NCI-H82 (cell line): Measurements from ENCODE around the gene FAM219B.
"Not testable (repeated sequence)": the region's sequence is repeated elsewhere in the genome, so short reads cannot be mapped to it uniquely, and the experiment has no call there.

Experiments
- DNase-seq: peaks from one replicate; lab custom pipeline; 2025; lab: John Stamatoyannopoulos, UW

FAM219B gene

DNA sequence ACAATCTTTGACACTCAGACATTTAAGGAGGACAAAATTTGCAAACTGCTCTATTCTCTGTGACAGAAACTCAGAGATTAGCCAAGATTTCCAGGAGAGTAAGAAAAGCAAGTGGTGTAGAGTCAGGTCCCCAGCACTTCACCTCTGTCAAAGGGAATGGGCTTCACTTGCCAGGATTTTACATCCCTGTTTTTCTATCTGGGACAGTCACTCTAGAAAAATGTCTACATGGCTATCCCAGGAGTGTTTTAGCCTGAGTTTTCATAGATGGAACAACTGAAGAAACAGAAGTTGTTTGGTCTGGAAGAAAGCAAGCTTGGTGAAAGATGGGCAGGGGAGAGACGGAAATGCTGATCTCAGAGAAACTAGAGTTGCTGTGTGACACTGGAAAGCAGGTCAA is 3.0 kb downstream of the FAM219B start:
- no peak for DNase-seq

DNA sequence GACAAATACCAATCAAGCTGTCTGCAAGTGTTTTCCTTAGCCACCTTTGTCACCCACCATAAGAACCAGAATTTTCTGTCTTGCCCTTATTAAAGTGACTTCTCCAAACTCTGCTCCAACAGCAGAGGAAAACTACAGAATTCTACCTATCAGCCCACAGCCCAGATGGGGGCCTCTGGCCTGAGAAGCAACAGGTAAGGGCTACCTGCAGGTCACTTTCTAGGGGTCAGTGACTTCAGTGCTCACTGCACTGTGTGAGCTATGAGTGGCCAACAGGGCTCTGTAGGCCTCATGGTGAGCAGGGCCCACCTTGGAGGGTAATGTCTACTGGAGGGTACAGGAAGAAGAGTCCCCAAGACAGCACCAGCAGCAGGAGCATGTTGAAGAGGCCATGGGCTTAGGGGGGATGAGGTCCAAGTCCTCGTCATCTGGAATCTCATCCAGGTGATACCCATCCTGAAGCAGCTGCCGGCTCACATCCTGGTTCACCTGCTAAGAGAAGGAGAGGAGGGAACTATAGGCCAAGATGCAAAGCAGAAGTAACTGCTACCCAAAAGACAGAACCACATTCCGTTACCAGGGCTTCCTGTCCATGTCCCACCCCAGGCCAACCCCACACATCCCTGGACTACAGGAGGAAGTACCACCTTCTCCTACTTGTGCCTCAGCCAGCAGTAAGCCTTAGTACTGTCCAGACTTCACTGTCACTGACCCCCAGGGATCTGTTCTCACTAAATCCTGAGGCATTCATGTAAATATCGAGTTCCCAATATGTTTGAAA is 4.2 kb downstream of the FAM219B start:
- DNase-seq = no peak

DNA sequence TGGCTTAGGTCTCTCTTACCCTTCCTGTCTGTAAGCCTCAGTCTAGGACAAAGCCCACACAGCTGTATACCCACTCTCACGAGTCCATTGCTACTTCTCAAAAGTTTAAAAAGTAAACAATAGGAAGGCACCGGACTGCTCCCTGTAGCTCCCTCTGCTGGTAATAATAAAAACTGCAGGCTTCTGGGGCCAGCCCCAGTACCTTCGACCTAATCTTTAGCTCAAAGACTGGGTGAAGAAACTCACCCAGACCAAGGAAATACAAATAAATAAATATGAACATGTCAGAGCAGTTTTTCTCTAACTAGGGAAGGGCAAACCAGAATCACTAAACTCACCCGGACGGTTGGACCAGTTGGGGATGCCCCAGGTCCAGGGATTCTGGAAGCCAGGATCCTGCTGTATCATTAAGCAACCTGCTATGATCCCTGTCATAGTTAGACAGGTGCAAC is 5.0 kb downstream of the FAM219B start:
- DNase-seq = peak; percentile 72

DNA sequence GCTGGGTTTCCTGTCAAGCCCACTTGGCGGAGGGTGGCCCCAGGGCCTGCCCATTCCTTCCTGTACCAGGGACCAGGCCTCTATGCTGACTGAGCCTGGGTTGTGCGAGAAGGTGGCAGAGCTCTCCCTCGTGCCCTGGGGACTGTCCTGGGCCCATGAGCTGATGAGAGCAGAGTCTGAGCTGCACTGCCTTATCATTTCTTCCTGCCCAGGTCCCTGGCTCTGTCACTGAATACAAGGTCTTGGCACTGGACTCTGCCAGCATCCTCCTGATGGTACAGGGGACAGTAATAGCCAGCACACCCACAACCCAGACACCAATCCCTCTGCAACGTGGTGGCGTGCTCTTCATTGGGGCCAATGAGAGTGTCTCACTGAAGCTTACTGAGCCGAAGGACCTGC is 9.3 kb downstream of the FAM219B start:
- DNase-seq = no peak

DNA sequence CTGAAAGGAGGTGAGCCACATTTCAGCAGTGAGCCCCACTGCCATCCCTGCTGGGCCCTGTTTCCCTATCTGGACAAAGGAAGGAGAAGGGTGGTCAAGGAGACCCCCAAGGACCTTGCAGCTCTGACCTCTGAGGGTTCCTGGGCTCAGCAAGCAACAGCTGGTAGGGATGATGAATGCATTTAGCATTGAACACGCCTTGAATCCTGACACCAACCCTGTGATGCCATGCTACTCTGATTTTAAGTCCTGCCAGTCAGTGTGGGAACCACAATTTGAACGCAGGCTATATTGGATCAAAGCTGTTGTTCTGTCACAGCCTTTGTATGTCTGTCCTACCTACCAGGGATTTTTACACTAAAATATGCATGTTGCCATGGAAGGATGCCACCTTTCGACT is 10.3 kb downstream of the FAM219B start:
- DNase-seq = no peak

DNA sequence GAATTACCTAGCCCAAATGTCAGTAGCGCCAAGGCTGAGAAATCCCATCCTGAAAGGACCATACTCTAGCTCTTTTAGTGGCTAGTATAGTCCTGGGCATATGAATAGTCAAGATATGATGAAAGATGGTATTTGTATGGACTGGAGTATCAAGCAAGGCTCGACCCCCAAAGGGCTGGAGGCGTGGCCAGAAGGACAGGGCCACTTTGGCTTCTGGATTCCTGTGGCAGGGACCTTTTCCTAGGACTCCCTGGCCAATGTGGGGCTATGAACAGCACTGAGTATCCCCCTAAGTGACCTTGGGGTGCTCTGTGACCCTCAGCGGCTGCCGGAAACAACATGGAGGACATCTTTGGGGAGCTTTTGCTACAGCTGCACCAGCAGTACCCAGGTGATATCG is 10.8 kb downstream of the FAM219B start:
- no peak for DNase-seq

DNA sequence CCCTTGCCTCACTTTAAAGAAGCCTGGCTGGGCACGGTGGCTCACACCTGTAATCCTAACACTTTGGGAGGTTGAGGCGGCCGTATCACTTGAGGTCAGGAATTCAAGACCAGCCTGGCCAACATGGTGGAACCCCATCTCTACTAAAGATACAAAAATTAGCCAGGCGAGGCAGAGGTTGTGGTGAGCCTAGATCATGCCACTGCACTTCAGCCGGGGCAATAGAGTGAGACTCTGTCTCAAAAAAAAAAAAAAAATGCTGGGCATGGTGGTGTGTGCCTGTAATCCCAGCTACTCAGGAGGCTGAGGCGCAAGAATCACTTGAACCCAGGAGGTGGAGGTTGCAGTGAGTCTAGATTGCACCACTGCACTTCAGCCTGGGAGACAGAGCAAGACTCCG is 12.3 kb downstream of the FAM219B start:
- DNase-seq = not testable (repeated sequence)

DNA sequence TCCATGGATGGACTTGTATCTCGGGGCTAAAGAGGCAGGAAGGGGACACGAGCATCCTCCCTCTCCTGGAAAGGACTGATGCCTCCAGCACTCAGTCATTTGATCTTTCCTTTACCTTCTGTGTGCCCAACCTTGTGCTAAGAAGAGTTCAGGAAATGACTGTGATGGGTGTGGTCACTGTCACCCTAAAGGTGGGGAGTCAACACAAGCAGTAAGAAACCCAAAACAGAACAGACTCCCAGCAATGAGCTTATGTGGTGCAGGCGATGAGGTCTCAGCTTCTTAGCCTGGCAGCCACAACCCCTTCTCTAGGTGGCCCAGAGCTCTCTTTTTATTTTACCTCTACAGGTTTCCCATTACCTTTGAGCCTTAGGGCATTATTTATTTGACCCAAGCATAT is 13.0 kb downstream of the FAM219B start:
- no peak for DNase-seq

DNA sequence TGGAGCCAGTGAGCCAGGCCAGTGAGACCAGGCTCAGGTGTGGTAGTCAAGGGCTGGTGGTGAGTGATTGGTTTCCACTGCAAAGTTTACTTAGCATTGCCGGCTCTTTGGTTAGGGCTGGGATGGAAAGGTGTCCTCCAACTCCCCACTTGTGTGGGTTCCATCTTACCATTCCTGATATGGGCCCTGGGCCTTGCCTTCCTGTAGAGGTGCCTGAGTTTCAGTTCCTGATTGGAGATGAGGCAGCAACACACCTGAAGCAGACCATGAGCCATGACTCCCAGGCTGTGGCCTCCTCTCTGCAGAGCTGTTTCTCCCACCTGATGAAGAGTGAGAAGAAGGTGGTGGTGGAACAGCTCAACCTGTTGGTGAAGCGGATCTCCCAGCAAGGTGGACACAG is 13.7 kb downstream of the FAM219B start:
- no peak for DNase-seq

DNA sequence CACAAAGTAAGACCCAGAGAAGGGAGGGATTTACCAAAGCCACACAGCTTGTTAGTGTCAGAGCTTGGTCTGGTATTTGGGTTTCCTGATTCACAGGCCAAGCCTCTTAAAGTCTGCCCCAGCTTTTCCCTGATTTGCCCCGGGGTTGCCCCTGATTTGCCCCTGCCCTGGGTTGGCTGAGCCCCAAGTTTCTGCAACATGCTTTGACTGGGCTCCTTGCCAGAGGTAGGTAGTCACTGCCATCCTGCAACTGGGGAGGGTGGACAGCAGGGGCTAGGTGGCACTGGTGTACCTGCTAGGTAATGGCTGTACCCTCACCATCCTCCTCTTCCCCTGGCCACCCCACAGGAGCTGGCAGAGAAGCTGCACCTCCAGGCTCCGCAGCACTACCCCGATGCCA is 14.3 kb downstream of the FAM219B start:
- DNase-seq = no peak

DNA sequence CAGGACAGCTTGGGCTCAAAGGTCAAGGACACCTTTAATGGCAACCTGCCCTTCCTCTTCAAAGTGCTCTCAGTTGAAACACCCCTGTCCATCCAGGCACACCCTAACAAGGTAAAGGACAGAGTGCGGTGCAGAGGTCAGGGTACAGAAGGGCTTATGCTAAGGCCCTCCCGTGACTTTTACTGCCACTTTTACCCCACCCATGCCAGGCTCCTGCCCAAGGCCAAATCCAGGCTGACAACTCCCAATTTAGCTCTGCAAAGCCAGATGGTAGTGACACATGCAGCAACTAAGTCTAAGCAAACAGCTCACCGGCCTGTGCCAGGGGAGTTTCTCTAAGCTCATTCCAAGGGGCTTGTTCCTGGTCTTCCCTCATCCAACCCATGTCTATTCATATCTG is 15.2 kb downstream of the FAM219B start:
- no peak for DNase-seq

DNA sequence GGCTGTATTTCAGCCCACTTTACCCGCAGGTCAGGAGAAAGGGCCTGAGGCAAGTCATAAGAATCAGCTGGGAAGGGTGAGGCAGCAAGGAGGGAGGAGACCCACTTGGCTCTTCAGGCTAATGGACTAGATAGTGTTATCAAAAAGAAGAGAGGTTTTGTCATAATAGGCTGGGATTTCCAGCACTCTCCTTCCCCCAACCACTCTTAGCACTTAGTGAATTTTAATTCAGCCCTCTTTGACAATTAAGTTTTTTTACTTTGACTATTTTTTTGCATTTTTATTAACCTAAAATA is 16.0 kb downstream of the FAM219B start:
- DNase-seq = no peak

DNA sequence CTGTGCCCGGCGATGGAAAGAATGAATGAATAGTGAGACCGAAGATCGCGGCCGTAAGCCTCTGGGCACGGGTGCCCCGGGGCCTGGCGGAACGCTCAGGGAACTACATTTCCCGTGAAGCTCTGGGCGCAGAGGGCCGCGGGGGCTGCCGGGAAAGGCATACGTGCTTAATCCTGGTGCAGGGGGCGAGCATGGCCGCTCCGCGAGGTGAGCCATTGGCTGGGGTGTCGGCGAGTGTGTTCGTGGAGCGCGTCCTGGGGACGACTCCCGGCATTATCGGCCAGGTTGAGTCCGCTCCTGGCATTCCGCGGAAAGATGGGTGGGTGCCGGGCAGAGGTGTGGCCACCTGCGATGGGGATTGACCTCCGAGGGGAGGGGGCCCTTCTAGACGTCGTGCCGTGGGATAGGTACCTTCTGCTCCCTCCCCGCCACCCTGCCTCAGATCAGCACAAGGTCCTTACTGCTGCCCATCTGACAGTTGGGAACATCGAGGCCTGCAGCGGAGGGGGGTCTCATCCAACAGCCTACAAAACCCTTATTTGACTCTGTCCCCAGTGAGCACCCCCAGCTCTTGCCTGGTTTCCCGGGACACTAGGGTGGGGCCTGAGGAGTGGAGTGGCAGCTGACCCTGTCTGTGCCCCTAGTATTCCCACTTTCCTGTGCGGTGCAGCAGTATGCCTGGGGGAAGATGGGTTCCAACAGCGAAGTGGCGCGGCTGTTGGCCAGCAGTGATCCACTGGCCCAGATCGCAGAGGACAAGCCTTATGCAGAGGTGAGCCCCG is 16.6 kb downstream of the FAM219B start, which contains the start of gene MPI:
Gene MPI (plus strand): TSS at position 160 of the 782 bp plus-strand sequence. CDS start 32 bp downstream, at position 192.
- DNase-seq = peak; percentile 94

DNA sequence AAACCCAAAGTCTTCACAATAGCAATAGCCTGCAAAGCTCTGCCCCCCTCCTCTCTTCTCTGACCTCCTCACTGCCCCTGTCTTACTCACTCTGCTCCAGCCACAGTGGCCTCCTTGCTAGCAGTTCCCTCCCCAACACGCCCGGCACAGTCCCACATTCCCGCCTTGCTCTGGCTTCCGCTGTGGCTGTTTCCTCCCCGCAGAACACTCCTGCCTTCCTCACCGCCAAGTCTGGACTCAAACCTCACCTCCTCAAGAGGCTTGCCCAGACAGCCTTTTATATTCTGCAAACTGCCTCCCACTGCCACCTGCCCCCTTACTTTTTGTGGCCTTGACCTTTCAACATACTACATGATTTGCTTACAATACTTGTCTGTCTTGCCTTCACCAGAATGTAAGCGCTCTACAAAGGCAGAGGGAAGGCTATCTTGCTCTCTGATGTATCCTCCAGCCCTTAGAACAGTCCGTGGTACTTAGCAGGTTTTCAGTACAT is 17.2 kb downstream of the FAM219B start:
- peak; percentile 38 for DNase-seq

DNA sequence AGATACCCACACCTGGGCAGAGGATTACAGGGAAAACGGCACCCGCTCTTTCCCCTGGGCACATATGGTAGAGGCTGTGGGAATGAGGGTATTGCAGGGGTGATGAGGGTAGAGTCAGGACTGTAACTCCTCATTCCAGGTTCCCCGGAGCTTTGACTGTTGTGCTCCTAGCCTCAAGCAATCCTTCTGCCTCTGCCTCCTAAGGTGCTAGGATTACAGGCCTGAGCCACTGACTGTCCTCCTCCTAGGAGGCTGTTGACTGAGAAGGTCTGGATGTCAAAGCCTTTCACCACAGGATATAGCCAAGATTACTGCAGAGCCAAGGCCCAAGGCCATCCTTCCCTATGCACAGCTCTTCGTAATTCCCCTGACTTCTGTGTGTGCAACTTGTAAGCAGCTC is 17.9 kb downstream of the FAM219B start:
- DNase-seq = peak; percentile 25

DNA sequence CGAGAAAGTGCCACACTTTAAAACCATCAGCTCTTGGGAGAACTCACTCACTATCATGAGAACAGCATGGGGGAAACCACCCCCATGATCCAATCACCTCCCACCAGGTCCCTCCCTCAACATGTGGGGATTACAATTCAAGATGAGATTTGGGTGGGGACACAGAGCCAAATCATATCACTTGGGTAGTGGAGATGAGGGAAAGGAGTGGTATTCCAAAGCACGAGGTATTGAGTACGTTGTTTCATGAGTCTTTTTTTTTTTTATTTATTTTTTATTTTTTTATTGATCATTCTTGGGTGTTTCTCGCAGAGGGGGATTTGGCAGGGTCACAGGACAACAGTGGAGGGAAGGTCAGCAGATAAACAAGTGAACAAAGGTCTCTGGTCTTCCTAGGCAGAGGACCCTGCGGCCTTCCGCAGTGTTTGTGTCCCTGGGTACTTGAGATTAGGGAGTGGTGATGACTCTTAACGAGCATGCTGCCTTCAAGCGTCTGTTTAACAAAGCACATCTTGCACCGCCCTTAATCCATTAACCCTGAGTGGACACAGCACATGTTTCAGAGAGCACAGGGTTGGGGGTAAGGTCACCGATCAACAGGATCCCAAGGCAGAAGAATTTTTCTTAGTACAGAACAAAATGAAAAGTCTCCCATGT is 19.0 kb downstream of the FAM219B start:
- not testable (repeated sequence) for DNase-seq

DNA sequence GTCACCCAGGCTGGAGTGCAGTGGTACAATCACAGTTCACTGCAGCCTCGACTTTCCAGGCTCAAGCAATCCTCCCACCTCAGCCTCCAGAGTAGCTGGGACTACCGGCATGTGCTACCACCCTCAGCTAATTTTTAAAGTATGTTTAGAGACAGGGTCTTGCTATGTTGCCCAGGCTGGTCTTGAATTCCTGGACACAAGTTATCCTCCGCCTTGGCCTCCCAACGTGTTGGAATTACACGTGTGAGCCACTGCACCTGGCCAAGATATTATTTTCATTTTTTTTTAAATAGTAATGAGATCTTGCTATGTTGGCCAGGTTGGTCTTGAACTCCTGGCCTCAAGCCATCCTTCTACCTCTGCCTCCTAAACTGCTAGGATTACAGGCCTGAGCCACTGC is 21.2 kb downstream of the FAM219B start:
- no peak for DNase-seq

DNA sequence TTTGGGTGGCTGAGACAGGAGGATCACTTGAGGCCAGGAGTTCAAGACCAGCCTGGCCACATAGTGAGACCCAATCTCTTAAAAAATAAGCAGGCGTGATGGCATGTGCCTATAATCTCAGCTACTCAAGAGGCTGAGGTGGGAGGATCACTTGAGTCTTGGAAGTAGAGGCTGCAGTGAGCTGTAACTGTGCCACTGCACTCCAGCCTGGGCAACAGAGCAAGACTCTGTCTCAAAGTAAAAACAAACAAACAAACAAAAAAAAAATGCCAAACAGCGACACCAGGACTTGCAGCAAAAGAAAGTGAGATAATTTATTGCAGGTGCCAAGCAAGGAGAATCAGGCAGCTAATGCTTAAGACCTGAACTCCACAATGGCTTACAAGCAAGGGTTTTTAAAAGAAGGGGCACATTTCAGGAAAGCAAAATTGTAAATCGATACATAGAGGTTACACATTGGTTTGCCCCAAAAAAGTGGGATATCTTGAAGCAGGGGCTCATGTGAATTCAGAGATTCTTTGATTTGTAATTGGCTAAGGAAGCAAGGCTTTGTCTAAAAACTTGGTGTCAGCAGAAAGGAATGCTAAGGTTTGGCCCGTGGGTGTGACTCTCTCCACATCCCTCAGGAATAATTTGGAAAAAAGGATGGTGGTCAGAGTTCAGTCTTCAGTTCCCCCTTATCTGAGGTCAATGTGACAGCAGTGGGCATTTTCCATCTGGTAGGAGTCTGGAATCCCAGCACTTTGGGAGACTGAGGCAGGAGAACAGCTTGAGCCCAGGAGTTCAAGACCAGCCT is 22.0 kb downstream of the FAM219B start:
- no peak for DNase-seq

DNA sequence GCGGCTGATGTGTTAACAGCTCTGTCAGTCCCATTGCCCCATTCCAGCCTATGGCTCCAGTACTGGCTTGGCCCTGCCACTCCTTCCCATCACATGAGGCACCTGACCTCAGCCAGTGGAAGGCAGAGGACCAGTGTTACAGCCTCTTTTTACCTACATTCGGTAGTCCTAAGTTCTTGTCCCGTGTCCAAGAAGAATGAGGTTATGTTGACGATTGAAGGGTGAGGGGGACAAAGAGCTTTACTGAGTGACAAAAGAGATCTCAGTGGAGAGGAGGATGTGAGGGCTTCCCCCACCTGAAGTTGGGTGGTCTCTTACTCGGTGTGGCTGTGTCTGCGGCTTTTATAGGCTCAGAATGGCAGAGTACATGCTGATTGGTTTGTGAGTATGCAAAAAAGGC is 24.1 kb downstream of the FAM219B start:
- DNase-seq = no peak

DNA sequence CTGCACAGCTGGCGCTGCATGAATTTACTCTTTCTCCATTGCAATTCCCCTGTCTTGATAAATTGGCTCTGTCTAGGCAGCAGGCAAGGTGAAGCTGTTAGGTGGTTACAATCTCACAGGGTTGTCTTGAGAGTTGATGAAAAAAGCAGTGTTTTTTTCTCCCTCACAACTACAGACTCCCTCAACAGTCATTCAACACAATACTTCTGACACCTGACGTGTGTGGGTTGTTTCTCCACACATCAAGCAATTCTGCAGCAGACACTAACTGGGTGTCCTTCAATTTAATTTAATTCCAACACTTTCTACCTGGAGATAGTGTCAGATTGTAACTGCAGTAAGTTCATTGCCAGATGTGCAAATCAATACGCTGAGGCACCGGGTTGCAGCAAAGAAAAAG is 28.4 kb downstream of the FAM219B start:
- DNase-seq = no peak

DNA sequence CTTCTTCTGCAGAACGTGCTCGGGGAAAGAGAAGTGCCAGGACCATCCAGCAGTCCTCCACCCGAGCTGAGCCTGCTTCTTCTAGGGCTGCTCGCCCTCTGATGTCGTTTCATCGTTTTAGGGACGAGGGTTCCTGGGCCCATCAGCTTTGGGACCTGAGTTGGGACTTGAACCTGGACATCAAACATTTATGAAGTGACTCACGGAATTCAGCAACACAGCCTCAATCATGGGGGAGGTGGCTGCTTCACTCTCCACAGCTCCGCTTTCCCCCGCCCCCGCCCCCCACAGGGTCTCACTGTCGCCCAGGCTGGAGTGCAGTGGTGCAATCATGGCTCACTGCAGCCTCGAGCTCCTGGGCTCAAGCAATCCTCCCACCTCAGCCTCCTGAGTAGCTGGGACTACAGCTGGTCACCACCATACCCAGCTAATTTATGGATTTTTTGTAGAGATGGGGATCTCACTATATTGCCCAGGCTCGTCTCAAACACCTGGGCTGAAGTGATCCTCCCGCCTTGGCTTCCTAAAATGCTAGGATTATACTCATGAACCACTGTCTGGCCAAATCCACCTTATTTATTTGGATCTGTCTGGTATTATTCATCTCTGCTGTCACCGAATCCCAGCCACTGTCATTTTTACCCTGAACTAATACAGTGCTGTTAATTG is 32.8 kb downstream of the FAM219B start:
- peak; percentile 55 for DNase-seq
